Heart left ventricle (tissue), 16 donors: ENCODE measurements around the gene BBX. TPM values are rescaled to one million over a fixed set of nuclear protein-coding genes. Genes with fewer than 3 reads are reported as not detected.

ENCODE experiments used
- ATAC-seq, 4 donors: fragments of 200-7000 bp; cut with Tn5 transposase; one replicate each; pipeline ENCODE4 v1.9.1; 2020 to 2022; ENCODE audit warnings: moderate library complexity in 4 of 4, mild to moderate bottlenecking in 3 of 4, moderate number of reproducible peaks in 1 of 4
- DNase-seq, 5 donors: peaks; one replicate each; pipeline ENCODE4 v3.0.0-alpha.2; 2020
- H3K27ac ChIP-seq, 12 donors: fragments of 200-600 bp; sonication (generic) in 4 of 12; one replicate each; pipeline versions ENCODE4 v1.5.0 to v1.8.0; 2016 to 2022; ENCODE audit warnings: mild to moderate bottlenecking in 2 of 12
- H3K27me3 ChIP-seq, 9 donors: fragments of 200-600 bp; sonication (generic) in 2 of 9; one replicate each; pipeline versions ENCODE4 v1.5.1 to v1.8.0; 2016 to 2022; ENCODE audit warnings: mild to moderate bottlenecking in 3 of 9
- H3K36me3 ChIP-seq, 9 donors: fragments of 200-600 bp; sonication (generic) in 2 of 9; one replicate each; pipeline versions ENCODE4 v1.5.0 to v1.8.0; 2018 to 2022; ENCODE audit warnings: mild to moderate bottlenecking in 2 of 9
- H3K4me1 ChIP-seq, 12 donors: fragments of 200-600 bp; sonication (generic) in 4 of 12; one replicate each; pipeline versions ENCODE4 v1.5.0 to v1.8.0; 2016 to 2022; ENCODE audit warnings: mild to moderate bottlenecking in 3 of 12
- H3K4me3 ChIP-seq, 12 donors: fragments of 200-600 bp; sonication (generic) in 4 of 12; one replicate each; pipeline versions ENCODE4 v1.5.0 to v1.8.0; 2017 to 2022; ENCODE audit warnings: mild to moderate bottlenecking in 9 of 12, moderate library complexity in 4 of 12
- H3K9me3 ChIP-seq, 12 donors: fragments of 200-600 bp; sonication (generic) in 4 of 12; one replicate each; pipeline versions ENCODE4 v1.5.0 to v1.8.0; 2016 to 2022; ENCODE audit warnings: mild to moderate bottlenecking in 1 of 12
- CTCF ChIP-seq, 12 donors: fragments of 200-600 bp; sonication (generic) in 4 of 12; IDR thresholded peaks; one replicate each; pipeline versions ENCODE4 v1.5.0 to v1.8.0; 2018 to 2022; ENCODE audit warnings: antibody characterized with exemption in 12 of 12, mild to moderate bottlenecking in 5 of 12
- POLR2A ChIP-seq, 2 donors: fragments of 450-650 bp; IDR thresholded peaks; one replicate each; pipeline ENCODE4 v1.6.1; 2017; ENCODE audit warnings: antibody characterized with exemption in 2 of 2, mild to moderate bottlenecking in 2 of 2, moderate library complexity in 2 of 2
- WGBS, 4 donors: extraction: QIAGEN DNeasy Blood & Tissue Kit in 2 of 4; methylation state at CpG; one replicate each; pipeline versions ENCODE4 v1.1.5 to v1.1.7; 2013 to 2018; 5-methylcytosine and 5-hydroxymethylcytosine counted together
- intact Hi-C, 10 donors: fragments of 100-400 bp; cut with DNase I; formaldehyde crosslinking; loops; one replicate each; pipeline versions ENCODE4 v1.11.1 to v1.14.2; 2022
- polyA plus RNA-seq, 2 donors: library from polyadenylated mRNA; stranded (reverse); fragments of 200-250 nt; gene quantifications; one replicate each; pipeline ENCODE4 v1.2.3, GENCODE V29; 2013
- total RNA-seq, 9 donors: library from RNA; depleted of rRNA in 2 of 9; stranded (reverse); fragments of >200 nt in 2 of 9; fragmentation: NEBNext Ultra II Directional in 3 of 9; extraction: Animal tissue kit (Norgen Biotek cat#: 25700) in 3 of 9; gene quantifications; one replicate each; pipeline versions ENCODE4 v1.1.0 to v1.2.4, GENCODE V29; 2016 to 2023
- donor health status: ischemic (EF 13 %, LVEDD 7.1; RV severe dilation, severe dysfunction).
- donor health status: healthy with polysubstance abuse.
- donor health status: DM: no; HTN: yes; CAD: no.
- donor health status: DM: no; HTN: no; CAD: no.
- donor health status: ischemic (EF 25% LVEDD 6.9; RV normal size, moderate dysfunction).
- donor health status: ischemic (EF 25% LVEDD 5.7; RV mildly dilated, moderate dysfunction).
- donor health status: healthy.
- donor health status: DM: yes; HTN: yes; CAD: no.
- donor health status: ischemic (EF 35%, LVEDD 5.7; RV mildly dilated, moderate dysfunction).
- donor health status: nonischemic (EF 11% LVEDD 7.7; RV severe dilation, severe dysfunction).
- donor health status: DM: yes; HTN: yes; CAD: no.
- donor health status: PGD.
- donor health status: ischemic (EF 29% LVEDD 5.4; RV normal size, mild dysfunction).
- donor health status: nonischemic (EF 23%, LVEDD 6.1; RV moderate dilation, normal function).

The BBX gene
- total and polyA plus RNA-seq, 11 donors = 9.1 to 60.5 (median 46.8) TPM

GRCh38 chr3:107816107-107816506, 293.3 kb downstream of the BBX start:
- TF ChIP-seq POLR2A (IDR thresholded peaks at IDR 0.05) (no peak), CTCF (IDR thresholded peaks at IDR 0.05) (no peak)
- Histone ChIP-seq H3K4me3 (no peak overlapping the region), H3K9me3 (no peaks in the 10 kb centered on the region), H3K27me3 (peaks cover 0 to 7% (median 0%) of the 10 kb centered on the region in 9 donors), H3K4me1 (peaks cover 0 to 9% (median 0%) of the 10 kb centered on the region in 12 donors), H3K27ac (no peak overlapping the region), H3K36me3 (peaks cover 0 to 3% (median 0%) of the 10 kb centered on the region in 9 donors)
- DNase-seq (no peak), ATAC-seq (no peak)
- 82 to 91% (median 88%) methylated on average over 6 of the region's 6 CpGs for WGBS, 4 donors
- intact Hi-C loops = no loop called here

DNA sequence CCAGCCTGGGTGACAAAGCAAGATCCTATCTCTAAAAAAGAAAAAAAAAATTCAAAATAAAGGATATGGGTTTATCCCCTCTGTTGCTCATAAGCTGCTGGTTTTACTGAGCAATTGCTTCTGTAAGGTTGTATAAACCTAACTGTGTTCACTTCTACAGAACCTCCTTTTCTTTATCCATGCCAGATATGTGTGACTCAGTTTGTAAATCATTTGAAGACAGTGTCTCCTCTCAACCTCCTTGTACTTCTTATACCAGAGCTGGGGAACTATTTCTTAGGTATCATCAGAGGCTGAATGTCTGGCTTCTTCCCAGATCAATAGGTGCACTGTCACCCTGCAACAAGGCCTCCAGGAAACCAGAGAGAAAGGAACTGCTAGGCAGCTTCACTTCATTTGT, 294.3 kb downstream of the BBX start:
- intact Hi-C loops = no loop called here
- Histone ChIP-seq H3K27ac (no peak overlapping the region), H3K27me3 (peaks cover 0 to 7% (median 0%) of the 10 kb centered on the region in 9 donors), H3K36me3 (no peaks in the 10 kb centered on the region), H3K9me3 (no peaks in the 10 kb centered on the region), H3K4me3 (no peak overlapping the region), H3K4me1 (peaks cover 0 to 9% (median 0%) of the 10 kb centered on the region in 12 donors)
- no peak for ATAC-seq
- DNase-seq = no peak
- TF ChIP-seq POLR2A (IDR thresholded peaks at IDR 0.05) = no peak
- TF ChIP-seq CTCF (IDR thresholded peaks at IDR 0.05) = no peak

- Histone ChIP-seq H3K9me3 (no peaks in the 10 kb centered on the region), H3K27ac (no peak overlapping the region), H3K4me3 (no peak overlapping the region), H3K4me1 (peaks cover 0 to 8% (median 0%) of the 10 kb centered on the region in 12 donors), H3K36me3 (no peaks in the 10 kb centered on the region), H3K27me3 (peaks cover 0 to 7% (median 0%) of the 10 kb centered on the region in 9 donors)
- 82 to 98% (median 95%) methylated on average over 1 of the region's 1 CpG for WGBS, 4 donors
- DNase-seq (no peak), ATAC-seq (no peak)
- intact Hi-C loops = no loop called here
- TF ChIP-seq POLR2A (IDR thresholded peaks at IDR 0.05) = no peak
These were observed 295.3 kb downstream of the BBX start for GRCh38 chr3:107818025-107818424.

DNA sequence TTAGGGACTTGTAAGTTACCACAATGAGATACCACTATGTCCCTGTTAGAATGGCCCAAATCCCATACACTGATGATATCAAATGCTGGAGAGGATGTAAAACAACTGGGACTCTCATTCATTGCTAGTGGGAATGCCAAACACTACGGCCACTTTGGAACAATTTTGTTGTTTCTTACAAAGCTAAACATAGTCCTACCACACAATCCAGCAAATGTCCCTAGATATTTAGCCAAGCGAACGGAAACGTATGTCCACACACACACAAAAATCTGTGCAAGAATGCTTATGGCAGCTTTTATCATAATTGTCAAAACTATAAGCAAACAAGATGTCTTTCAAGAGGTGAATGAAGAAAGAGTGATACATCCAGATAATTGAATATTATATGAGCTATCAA, 296.9 kb downstream of the BBX start:
- H3K27me3 ChIP-seq = peaks cover 0 to 7% (median 0%) of the 10 kb centered on the region in 9 donors
- intact Hi-C loops = no loop called here
- H3K4me1 ChIP-seq = peaks cover 0 to 6% (median 0%) of the 10 kb centered on the region in 12 donors
- no peak overlapping the region for H3K27ac ChIP-seq
- 72 to 89% (median 81%) methylated on average over 4 of the region's 4 CpGs for WGBS, 4 donors
- DNase-seq = no peak
- no peak for ATAC-seq
- H3K36me3 ChIP-seq = no peaks in the 10 kb centered on the region
- TF ChIP-seq POLR2A (IDR thresholded peaks at IDR 0.05) (no peak), CTCF (IDR thresholded peaks at IDR 0.05) (no peak)
- no peaks in the 10 kb centered on the region for H3K9me3 ChIP-seq
- no peak overlapping the region for H3K4me3 ChIP-seq

DNA sequence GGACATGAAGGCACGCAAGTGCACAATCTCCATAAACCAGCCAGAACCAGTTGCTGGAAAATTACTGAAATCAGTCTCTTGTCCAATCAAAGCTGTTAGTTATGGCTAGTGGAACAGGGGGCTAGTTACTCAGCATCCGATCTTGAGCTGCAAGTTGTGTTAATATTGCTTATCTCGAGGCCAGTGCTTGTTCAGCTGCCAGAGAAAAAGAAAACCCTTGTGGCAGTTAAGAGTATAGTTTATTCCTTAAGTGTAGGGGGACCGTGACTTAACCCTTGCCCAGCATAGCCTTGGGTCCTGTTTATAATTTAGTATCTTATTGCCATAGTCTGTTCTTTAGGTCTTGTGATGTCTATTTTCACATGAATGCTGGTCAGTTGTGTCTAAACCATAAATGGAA, 299.5 kb downstream of the BBX start:
- Histone ChIP-seq H3K27ac (no peak overlapping the region), H3K9me3 (no peaks in the 10 kb centered on the region), H3K27me3 (peaks cover 0 to 7% (median 0%) of the 10 kb centered on the region in 9 donors), H3K36me3 (no peaks in the 10 kb centered on the region), H3K4me1 (peaks cover 0 to 12% (median 0%) of the 10 kb centered on the region in 12 donors), H3K4me3 (no peak overlapping the region)
- TF ChIP-seq POLR2A (IDR thresholded peaks at IDR 0.05) (no peak), CTCF (IDR thresholded peaks at IDR 0.05) (no peak)
- 60 to 75% (median 68%) methylated on average over 4 of the region's 4 CpGs for WGBS, 4 donors
- intact Hi-C loops = no loop called here
- no peak for DNase-seq
- ATAC-seq = no peak
